Activated T-helper 1 cell treated with Interleukin-2 at 50 U/mL for 16 hours (primary cell): ENCODE data around the gene DMXL1.

Experiments used
- DNase-seq: peaks from one replicate; pipeline ENCODE4 v3.0.0-alpha.2; 2020; ENCODE audit warnings: low read depth

DMXL1 gene

GRCh38 chr5:119290607-119291006, 219.7 kb downstream of the DMXL1 start:
- DNase-seq: no peak

GRCh38 chr5:119291056-119291455, 220.2 kb downstream of the DMXL1 start:
- DNase-seq: no peak

- DNase-seq: no peak
Measured at GRCh38 chr5:119291877-119292276, 221.0 kb downstream of the DMXL1 start.

GRCh38 chr5:119292701-119293515, 222.0 kb downstream of the DMXL1 start:
- no peak for DNase-seq

DNA sequence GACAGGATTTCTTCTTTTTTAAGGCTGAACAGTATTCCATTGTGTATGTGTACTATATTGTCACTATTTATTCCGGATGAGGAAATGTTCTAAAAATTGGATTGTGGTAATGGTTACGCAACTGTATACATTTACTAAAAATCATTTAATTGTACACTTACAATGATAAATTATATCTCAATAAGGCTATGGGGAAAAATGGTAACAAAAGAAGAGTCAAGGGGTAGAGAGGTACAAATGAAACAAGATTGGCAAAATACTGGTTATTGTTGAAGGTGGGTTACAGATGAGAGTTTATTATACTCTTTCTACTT, 222.6 kb downstream of the DMXL1 start:
- no peak for DNase-seq
